Activated T-cell treated with anti-CD3 and anti-CD28 coated beads, Interleukin-2, amount 50 U/mL, for 4 hours (primary cell): ENCODE measurements around the gene ISX. TPM values are rescaled to one million over a fixed set of nuclear protein-coding genes. Genes with fewer than 3 reads are reported as not detected.
"Not testable (repeated sequence)": the region's sequence is repeated elsewhere in the genome, so short reads cannot be mapped to it uniquely, and the experiment has no call there.

ENCODE experiments used
- ATAC-seq, 2 donors: fragments of 200-7000 bp; cut with Tn5 transposase; one replicate each; pipeline ENCODE4 v1.10.0; 2021
- DNase-seq: peaks from one replicate; pipeline ENCODE4 v3.0.0-alpha.2; 2020
- H3K27me3 Mint-ChIP-seq: one replicate; pipeline ENCODE4 v1.8.0; 2021; ENCODE audit warnings: low read depth, mixed read lengths
- H3K36me3 Mint-ChIP-seq: one replicate; pipeline ENCODE4 v1.8.0; 2022; ENCODE audit warnings: mixed read lengths; ENCODE audit not compliant: insufficient read depth
- H3K4me1 Mint-ChIP-seq: one replicate; pipeline ENCODE4 v1.8.0; 2021; ENCODE audit warnings: low read depth, mixed read lengths
- H3K4me3 Mint-ChIP-seq: one replicate; pipeline ENCODE4 v1.8.0; 2021; ENCODE audit warnings: mild to moderate bottlenecking, moderate library complexity, mixed read lengths
- H3K9me3 Mint-ChIP-seq: one replicate; pipeline ENCODE4 v1.8.0; 2021; ENCODE audit warnings: mixed read lengths
- total RNA-seq, 3 donors: library from RNA; stranded (reverse); gene quantifications; one replicate each; pipeline ENCODE4 v1.2.1, GENCODE V29; 2021

ISX gene
- total RNA-seq, 3 donors from 2014 or later = not detected

DNA sequence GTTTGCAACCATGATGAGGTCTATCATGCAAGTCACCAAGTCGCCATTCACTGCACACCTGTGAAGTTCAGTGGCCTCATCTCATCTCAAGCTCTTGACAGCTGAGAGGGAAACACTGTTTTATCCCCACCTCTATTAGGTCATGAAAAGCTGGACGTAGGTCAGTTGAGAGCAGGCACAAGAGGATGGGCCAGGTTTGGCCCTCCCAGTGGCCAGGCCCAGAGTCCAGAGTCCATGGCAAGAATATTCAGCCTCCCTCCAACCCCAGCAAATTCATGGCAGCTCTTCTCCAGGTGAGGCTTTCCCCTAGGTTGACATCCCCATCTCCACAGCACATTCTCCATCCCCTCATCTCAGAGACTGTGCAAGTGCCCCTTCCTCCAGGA, 22.0 kb upstream of the ISX start:
- Mint-ChIP-seq H3K4me1 (no peaks in the 10 kb centered on the region), H3K9me3 (no peaks in the 10 kb centered on the region), H3K4me3 (no peak overlapping the region), H3K27me3 (peaks cover 17% of the 10 kb centered on the region), H3K36me3 (no peaks in the 10 kb centered on the region)
- DNase-seq = no peak
- no peak for ATAC-seq

DNA sequence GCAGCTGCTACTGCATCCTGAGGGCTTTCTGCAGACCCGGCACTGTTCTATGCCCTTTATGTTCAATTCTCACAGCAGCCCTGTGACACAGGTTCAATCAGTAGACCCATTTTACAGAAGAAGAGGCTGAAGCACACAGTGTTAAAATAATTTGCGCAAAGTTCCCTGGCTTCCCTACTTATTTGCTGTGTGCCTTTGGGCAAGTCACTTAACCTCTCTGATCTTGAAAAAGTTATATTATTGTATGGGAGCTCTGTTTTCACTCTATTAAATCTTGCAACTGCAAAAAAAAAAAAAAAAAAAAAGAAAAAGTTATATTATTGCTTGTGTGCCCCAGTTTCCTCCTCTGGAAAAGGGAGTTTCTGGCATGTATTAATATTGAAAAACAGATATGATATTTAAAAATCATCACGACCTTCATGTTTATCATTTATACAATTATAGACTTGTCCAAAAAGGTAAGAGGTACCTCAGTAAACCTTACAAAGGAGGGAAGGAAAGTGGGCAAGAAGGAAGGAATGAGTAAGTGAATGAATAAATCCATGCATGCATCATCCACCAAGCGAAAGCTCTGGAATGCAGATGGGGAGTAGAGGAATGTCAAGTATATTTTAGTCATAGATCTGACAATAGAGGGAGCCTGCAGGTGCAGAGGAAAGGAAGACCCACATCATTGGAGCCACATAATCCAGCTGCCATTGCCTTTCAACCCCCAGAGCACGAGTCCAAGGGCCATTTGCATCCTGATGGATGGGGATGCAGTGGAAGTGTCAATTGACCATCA, 21.2 kb upstream of the ISX start:
- H3K4me3 Mint-ChIP-seq = no peak overlapping the region
- peaks cover 26% of the 10 kb centered on the region for H3K27me3 Mint-ChIP-seq
- no peak for ATAC-seq
- no peaks in the 10 kb centered on the region for H3K36me3 Mint-ChIP-seq
- H3K4me1 Mint-ChIP-seq = no peaks in the 10 kb centered on the region
- DNase-seq = no peak
- H3K9me3 Mint-ChIP-seq = no peaks in the 10 kb centered on the region

DNA sequence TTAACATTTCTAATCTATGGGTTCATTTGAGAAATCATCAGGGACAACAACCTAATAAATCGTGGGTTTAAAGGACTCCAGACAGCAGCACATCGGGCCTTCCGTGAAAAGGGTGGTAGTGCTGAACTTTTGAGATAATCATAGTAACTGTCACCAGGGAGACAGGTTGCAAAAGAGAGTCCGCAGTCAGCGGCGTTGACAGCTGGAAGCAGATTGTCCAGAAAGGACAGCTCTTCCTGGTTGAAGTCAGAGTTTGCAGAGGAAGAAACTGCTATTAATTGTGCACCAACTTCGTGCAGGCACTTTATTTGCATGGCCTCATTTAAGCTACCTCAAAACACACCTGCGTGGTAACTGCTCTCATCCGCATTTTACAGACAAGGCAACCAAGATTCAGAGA, 20.5 kb upstream of the ISX start:
- H3K4me1 Mint-ChIP-seq = no peaks in the 10 kb centered on the region
- DNase-seq (no peak), ATAC-seq (no peak)
- no peaks in the 10 kb centered on the region for H3K9me3 Mint-ChIP-seq
- peaks cover 31% of the 10 kb centered on the region for H3K27me3 Mint-ChIP-seq
- no peak overlapping the region for H3K4me3 Mint-ChIP-seq
- H3K36me3 Mint-ChIP-seq = no peaks in the 10 kb centered on the region

DNA sequence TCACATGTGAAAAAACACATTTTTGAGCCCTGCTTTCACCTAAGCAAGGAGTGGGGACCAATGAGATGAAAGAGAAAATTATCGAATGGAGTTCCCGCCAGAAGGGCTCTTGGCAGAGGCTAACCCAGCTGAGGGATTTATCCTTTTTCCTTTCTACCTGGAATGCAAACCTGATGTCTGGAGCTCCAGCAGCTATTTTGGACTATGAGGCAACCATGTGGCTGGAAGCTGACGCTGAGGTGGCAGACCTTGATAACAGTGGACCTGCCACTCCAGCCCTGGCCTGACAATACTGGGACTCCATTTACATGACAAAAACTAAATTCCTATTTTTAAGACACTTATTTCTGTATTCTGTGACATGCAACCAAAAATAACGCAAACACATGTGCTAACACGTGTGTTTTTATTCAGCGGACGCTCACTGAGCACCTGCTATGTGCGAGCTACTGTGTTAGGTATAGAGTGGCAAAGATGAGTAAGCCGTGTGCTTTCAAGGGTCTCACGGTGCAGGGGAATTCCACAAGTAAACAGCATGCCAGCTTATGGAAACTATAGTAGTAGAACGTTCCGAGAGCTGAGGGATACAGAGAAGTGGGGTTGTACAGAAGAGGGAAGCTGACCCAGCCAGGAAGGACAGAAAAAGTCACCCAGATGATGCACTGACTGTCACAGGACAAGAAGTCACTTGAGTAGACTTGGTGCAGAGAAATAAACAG, 19.1 kb upstream of the ISX start:
- Mint-ChIP-seq H3K9me3 (no peaks in the 10 kb centered on the region), H3K4me3 (no peak overlapping the region), H3K4me1 (no peaks in the 10 kb centered on the region), H3K36me3 (no peaks in the 10 kb centered on the region), H3K27me3 (peaks cover 31% of the 10 kb centered on the region)
- ATAC-seq (no peak), DNase-seq (no peak)

DNA sequence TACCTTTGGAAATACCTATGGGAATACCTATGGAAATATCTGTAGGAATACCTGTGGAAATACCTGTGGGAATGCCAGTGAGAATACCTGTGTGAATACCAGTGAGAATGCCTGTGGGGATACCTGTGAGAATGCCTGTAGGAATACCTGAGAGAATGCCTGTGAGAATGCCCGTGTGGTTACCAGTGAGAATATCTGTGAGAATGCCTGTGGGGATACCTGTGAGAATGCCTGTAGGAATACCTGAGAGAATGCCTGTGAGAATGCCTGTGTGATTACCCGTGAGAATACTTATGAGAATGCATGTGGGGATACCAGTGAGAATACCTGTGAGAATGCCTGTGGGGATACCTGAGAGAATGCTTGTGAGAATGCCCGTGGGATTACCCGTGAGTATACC, 15.9 kb upstream of the ISX start:
- not testable (repeated sequence) for H3K9me3 Mint-ChIP-seq, DNase-seq, H3K36me3 Mint-ChIP-seq, H3K4me3 Mint-ChIP-seq, H3K4me1 Mint-ChIP-seq, ATAC-seq
- peaks cover 33% of the 10 kb centered on the region for H3K27me3 Mint-ChIP-seq

DNA sequence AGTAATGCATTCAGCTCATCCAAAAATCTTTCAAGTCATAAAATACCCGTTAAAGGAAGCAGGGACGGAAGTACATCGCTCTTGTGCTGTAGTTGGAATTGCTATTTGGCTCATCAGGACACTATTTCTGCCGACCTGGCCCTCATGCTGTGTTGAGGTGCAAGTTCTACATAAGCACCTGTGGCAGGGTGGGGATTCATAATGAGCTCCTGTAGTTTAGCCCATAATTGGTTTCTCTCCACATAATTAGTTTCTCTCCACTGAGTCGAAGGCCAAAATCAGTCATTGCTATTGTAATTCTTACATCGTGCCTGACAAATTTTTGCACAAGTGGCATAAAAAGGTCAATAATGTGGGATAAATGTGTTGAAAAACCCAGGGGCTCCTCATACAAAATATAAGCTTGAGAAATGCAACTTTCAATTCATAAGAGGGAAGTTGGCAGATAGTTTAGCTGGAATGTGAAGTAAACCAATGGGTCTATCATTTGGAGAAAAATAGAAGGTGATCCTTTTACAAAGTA, 14.9 kb upstream of the ISX start:
- Mint-ChIP-seq H3K36me3 (no peaks in the 10 kb centered on the region), H3K9me3 (no peaks in the 10 kb centered on the region), H3K4me1 (no peaks in the 10 kb centered on the region), H3K4me3 (no peak overlapping the region), H3K27me3 (peaks cover 35% of the 10 kb centered on the region)
- DNase-seq (no peak), ATAC-seq (no peak)

DNA sequence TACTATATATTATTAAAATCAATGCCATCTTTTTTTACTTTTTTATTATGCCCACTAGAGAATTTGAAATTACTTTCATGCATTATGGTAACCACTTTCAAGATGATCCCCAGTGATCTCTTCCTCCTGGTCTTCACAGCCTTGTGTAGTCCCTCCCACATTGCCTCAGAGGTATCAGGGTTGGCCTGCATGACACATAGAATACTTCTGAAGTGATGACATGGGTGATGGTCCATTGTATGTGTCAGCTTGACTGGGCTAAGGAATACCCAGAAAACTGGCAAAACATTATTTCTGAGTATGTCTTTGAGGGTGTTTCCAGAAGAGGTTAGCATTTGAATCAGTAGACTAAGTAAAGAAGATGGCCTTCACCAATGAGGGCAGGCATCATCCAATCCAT, 14.2 kb upstream of the ISX start:
- DNase-seq = no peak
- no peaks in the 10 kb centered on the region for H3K9me3 Mint-ChIP-seq
- H3K27me3 Mint-ChIP-seq = peaks cover 32% of the 10 kb centered on the region
- no peaks in the 10 kb centered on the region for H3K4me1 Mint-ChIP-seq
- no peak overlapping the region for H3K4me3 Mint-ChIP-seq
- peak; percentile 43 to 52 for ATAC-seq
- no peaks in the 10 kb centered on the region for H3K36me3 Mint-ChIP-seq

DNA sequence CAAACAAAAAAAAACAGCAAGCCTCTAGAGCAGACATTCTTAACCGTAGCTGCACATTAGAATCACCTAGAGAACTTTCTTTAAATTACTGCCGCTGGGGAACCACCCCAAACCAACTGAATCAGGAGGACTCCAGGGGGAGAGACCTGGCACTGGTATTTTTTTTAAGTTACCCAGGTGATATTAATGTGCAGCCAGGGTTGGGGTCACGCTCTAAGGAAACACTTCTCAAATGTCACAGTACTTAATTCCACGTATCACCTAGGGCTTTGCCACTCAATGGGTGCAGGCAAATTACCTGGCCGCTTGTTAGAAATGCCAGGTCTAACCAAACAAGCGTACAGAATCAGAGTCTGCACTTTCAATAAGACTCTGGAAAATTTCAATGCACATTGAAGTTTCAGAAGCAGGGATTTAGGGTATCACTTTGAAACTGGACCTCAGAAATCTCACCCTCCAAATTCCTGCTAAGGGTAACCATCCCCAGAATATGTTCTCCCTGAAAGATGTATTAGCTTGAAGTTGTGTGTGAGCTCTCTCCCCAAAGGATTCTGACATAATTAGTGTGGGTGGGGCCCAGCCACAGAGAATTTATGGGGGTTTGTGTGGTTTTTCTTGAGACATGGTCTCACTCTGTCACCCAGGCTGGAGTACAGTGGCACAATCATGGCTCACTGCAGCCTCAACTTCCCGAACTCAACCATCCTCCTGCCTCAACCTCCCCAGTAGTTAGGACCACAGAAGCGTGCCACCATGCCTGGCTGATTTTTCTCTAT, 12.7 kb upstream of the ISX start:
- Mint-ChIP-seq H3K9me3 (no peaks in the 10 kb centered on the region), H3K4me1 (no peaks in the 10 kb centered on the region), H3K4me3 (no peak overlapping the region), H3K27me3 (peaks cover 28% of the 10 kb centered on the region), H3K36me3 (no peaks in the 10 kb centered on the region)
- no peak for DNase-seq
- no peak for ATAC-seq

DNA sequence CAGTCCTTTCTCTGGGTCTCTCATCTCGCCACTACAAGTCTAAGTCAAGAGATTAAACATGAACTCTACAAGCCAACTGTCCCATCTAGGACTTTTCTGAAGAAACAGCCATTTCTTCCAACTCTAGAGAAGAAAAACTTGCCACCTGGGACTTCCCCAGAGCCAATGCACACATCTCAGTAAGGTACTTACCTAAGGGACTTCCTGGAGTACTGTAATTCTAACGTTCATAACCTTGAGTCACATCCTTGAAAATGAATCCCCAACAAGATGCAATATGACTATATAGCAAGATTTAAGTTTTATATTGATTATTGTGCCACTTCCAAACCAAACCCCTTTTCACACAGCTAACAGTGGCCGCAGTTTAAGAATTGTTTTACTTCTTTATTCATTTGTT, 11.9 kb upstream of the ISX start:
- no peak overlapping the region for H3K4me3 Mint-ChIP-seq
- ATAC-seq = no peak
- no peaks in the 10 kb centered on the region for H3K9me3 Mint-ChIP-seq
- no peaks in the 10 kb centered on the region for H3K4me1 Mint-ChIP-seq
- peaks cover 22% of the 10 kb centered on the region for H3K27me3 Mint-ChIP-seq
- no peaks in the 10 kb centered on the region for H3K36me3 Mint-ChIP-seq
- no peak for DNase-seq

DNA sequence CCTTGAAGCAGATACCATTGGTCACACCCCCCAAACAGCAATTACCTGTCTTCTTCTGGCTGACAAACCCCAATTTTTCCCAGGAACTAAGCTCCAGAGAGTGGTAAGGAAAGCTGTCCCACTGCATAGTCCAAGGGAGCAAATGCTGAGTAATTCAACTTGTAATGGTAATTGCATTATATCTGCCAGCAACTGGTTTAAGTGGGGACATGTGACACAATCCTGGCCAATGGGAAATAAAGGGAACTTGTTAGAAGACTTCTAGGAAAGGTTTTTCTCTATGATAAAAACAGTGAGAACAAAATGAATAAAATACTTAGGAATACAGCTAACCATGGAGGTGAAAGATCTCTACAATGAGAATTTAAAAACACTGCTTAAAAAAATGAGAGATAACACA, 9.5 kb upstream of the ISX start:
- Mint-ChIP-seq H3K9me3 (no peaks in the 10 kb centered on the region), H3K4me3 (no peak overlapping the region), H3K4me1 (no peaks in the 10 kb centered on the region), H3K36me3 (no peaks in the 10 kb centered on the region), H3K27me3 (peaks cover 10% of the 10 kb centered on the region)
- ATAC-seq (no peak), DNase-seq (no peak)

DNA sequence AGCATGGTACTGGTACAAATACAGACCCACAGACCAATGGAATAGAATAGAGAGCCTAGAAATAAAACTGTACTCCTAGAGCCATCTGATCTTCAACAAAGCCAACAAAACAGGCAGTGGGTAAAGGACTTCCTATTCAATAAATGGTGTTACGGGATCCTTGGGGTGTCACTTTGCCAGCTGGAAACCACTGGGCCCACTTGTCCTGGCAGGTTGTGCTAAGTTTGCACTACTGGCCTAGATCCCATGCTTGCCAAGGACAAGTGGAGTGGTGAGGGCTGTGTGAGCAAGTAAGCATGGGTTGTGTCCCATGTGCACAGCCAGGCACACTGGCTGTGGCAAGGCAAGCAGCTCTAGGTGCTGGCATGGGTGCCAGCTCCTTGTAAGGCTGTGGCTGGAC, 8.8 kb upstream of the ISX start:
- ATAC-seq = no peak
- H3K4me3 Mint-ChIP-seq = no peak overlapping the region
- no peaks in the 10 kb centered on the region for H3K36me3 Mint-ChIP-seq
- H3K9me3 Mint-ChIP-seq = no peaks in the 10 kb centered on the region
- DNase-seq = no peak
- no peaks in the 10 kb centered on the region for H3K4me1 Mint-ChIP-seq
- H3K27me3 Mint-ChIP-seq = peaks cover 10% of the 10 kb centered on the region

DNA sequence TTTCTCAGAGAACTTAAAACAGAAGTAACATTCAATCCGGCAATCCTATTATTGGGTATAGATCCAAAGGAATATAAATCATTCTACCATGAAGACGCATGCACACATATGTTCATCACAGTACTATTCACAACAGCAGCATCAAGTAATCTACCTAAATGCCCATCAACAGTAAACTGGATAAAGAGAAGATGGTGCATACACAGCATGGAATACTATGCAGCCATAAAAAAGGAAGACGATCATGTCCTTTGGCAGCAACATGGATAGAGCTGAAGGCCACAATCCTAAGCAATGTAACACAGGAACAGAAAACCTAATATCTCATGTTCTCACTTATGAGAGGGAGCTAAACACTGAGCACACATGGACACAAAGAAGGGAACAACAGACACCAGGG, 6.3 kb upstream of the ISX start:
- no peaks in the 10 kb centered on the region for H3K9me3 Mint-ChIP-seq
- peaks cover 3% of the 10 kb centered on the region for H3K27me3 Mint-ChIP-seq
- no peak overlapping the region for H3K4me3 Mint-ChIP-seq
- no peaks in the 10 kb centered on the region for H3K36me3 Mint-ChIP-seq
- no peak for ATAC-seq
- DNase-seq = no peak
- H3K4me1 Mint-ChIP-seq = no peaks in the 10 kb centered on the region

DNA sequence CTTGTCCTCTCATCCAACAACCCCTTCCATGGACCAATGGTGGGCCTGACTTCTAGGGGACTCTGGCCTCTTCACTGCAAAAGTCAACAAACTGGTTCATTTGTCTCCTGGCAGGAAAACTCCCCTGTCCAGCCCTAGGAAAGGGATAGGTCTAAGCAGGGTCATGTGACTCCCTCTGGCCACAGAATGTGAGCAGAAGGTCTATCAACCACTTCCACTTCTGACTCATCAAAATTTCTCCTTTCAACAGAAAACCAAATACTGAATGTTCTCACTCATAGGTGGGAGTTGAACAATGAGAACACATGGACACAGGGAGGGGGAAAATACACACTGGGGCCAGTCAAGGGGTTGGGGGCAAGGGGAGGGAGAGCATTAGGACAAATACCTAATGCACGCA, 1.3 kb upstream of the ISX start:
- DNase-seq (no peak), ATAC-seq (no peak)
- H3K9me3 Mint-ChIP-seq = no peaks in the 10 kb centered on the region
- no peaks in the 10 kb centered on the region for H3K4me1 Mint-ChIP-seq
- H3K4me3 Mint-ChIP-seq = no peak overlapping the region
- H3K36me3 Mint-ChIP-seq = no peaks in the 10 kb centered on the region
- H3K27me3 Mint-ChIP-seq = no peaks in the 10 kb centered on the region

DNA sequence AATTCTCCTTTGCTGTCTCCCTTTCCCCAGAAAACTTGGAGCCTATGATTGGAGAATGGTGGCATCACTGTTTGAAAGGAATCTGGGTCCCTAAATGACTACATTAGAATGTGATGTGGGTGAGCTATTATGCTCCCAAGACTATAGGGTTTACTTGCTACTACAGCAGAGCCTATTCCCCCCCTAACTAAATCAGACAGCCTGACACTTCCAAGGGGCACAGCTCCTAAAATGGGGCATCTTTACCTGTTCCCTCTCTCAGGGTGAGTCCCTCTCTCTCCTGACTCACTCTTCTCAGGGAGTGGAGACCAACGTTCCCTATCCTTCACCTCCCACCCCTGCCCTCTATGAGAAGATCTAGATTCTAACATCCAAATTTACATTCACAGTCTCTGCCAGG, 775 bp upstream of the ISX start:
- H3K4me1 Mint-ChIP-seq = no peaks in the 10 kb centered on the region
- no peak overlapping the region for H3K4me3 Mint-ChIP-seq
- H3K27me3 Mint-ChIP-seq = no peaks in the 10 kb centered on the region
- H3K36me3 Mint-ChIP-seq = no peaks in the 10 kb centered on the region
- ATAC-seq = no peak
- H3K9me3 Mint-ChIP-seq = no peaks in the 10 kb centered on the region
- DNase-seq = no peak
